GM12878 (cell line): Measurements from ENCODE around the gene YBEY. TPM values are rescaled to one million over a fixed set of nuclear protein-coding genes. Genes with fewer than 3 reads are reported as not detected.

ENCODE experiments used
- ATAC-seq: fragments of 200-7000 bp; cut with Tn5 transposase; 3 replicates; pipeline ENCODE4 v1.9.1; 2020; ENCODE audit warnings: mild to moderate bottlenecking, moderate library complexity
- BruUV-seq: library from RNA; stranded (reverse); fragments of 400-500 nt; replicated peaks from 2 replicates; lab custom pipeline; 2021; lab: Mats Ljungman, UMichigan
- CTCF ChIA-PET: fragments of 300-600 bp; sonication (Branson Sonifier 250); formaldehyde crosslinking; extraction: SDS; loops from one replicate; lab custom pipeline; 2021; ENCODE audit warnings: inconsistent platforms; lab: Yijun Ruan, JAX
- POLR2A ChIA-PET: fragments of 350-600 bp; formaldehyde crosslinking; extraction: SDS; loops from one replicate; lab custom pipeline; 2021; ENCODE audit warnings: inconsistent platforms; lab: Charles Lee
- RAD21 ChIA-PET: fragments of 300-600 bp; sonication (Branson Sonifier 250); formaldehyde crosslinking; loops from one replicate; lab custom pipeline; 2023; ENCODE audit warnings: antibody characterized with exemption; ENCODE audit not compliant: unreplicated experiment; lab: Charles Lee
- SMC1A ChIA-PET: fragments of 300-600 bp; sonication (Branson Sonifier 250); formaldehyde crosslinking; loops from one replicate; lab custom pipeline; 2023; ENCODE audit not compliant: unreplicated experiment, uncharacterized antibody; lab: Charles Lee
- DNase-seq: peaks from one replicate; pipeline ENCODE4 v3.0.0-alpha.2; 2011; ENCODE audit warnings: low read depth, low spot score
- FAIRE-seq: peaks from 3 replicates; lab custom pipeline; 2011; peaks lifted over from hg19 to GRCh38; lab: Jason Lieb, UNC
- H2AFZ ChIP-seq: 2 replicates; pipeline ENCODE4 v1.6.0; 2011; ENCODE audit warnings: low read depth, low read length, control low read depth; ENCODE audit not compliant: control insufficient read depth
- H3K27ac ChIP-seq: 2 replicates; pipeline ENCODE4 v1.5.1; 2011; ENCODE audit warnings: control low read depth; ENCODE audit not compliant: control insufficient read depth, insufficient read depth
- H3K27me3 ChIP-seq, 2 experiments: replicated peaks in 1 of 2; 2 replicates each; pipeline versions ENCODE4 v1.6.0 to v1.6.1; 2011; ENCODE audit warnings: low read length in 1 of 2; ENCODE audit not compliant: control insufficient read depth in 2 of 2, insufficient read depth in 2 of 2
- H3K36me3 ChIP-seq, 2 experiments: 2 replicates each; pipeline ENCODE4 v1.5.1; 2011; ENCODE audit warnings: low read length in 1 of 2; ENCODE audit not compliant: control insufficient read depth in 2 of 2, insufficient read depth in 2 of 2
- H3K4me1 ChIP-seq: 2 replicates; pipeline ENCODE4 v1.6.1; 2011; ENCODE audit warnings: mild to moderate bottlenecking, low read length, moderate library complexity, mixed read lengths; ENCODE audit not compliant: control insufficient read depth, insufficient read depth
- H3K4me2 ChIP-seq: 2 replicates; pipeline ENCODE4 v1.6.0; 2011; ENCODE audit warnings: control low read depth; ENCODE audit not compliant: control insufficient read depth, insufficient read depth
- H3K4me3 ChIP-seq: fragments of 200-600 bp; sonication (generic); 2 replicates; pipeline ENCODE4 v1.5.1; 2016
- H3K79me2 ChIP-seq: 2 replicates; pipeline ENCODE4 v1.6.0; 2011; ENCODE audit warnings: low read length; ENCODE audit not compliant: control insufficient read depth, insufficient read depth
- H3K9ac ChIP-seq: 2 replicates; pipeline ENCODE4 v1.8.0; 2011; ENCODE audit warnings: low read length, control low read depth, mixed read lengths; ENCODE audit not compliant: control insufficient read depth, insufficient read depth
- H3K9me3 ChIP-seq: replicated peaks from 3 replicates; pipeline ENCODE4 v1.5.1; 2011; ENCODE audit warnings: mild to moderate bottlenecking, low read length; ENCODE audit not compliant: control insufficient read depth, insufficient read depth
- H4K20me1 ChIP-seq: 2 replicates; pipeline ENCODE4 v1.6.0; 2011; ENCODE audit not compliant: control insufficient read depth, insufficient read depth
- E2F4 ChIP-seq: IDR thresholded peaks from 2 replicates; pipeline ENCODE4 v1.6.1; 2012; ENCODE audit warnings: low read depth, low read length, improper control_type of control experiment
- NFYB ChIP-seq: IDR thresholded peaks from 2 replicates; pipeline ENCODE4 v1.6.1; 2011; ENCODE audit warnings: low read depth, mild to moderate bottlenecking, low read length, improper control_type of control experiment, moderate library complexity; ENCODE audit not compliant: insufficient read depth
- NR2C1 ChIP-seq: fragments of 450-650 bp; IDR thresholded peaks from 2 replicates; pipeline ENCODE4 v1.6.1; 2017; ENCODE audit warnings: antibody characterized with exemption, mild to moderate bottlenecking, moderate library complexity
- RAD21 ChIP-seq: IDR thresholded peaks from 2 replicates; pipeline ENCODE4 v1.6.1; 2011; ENCODE audit warnings: mild to moderate bottlenecking, low read depth, low read length, moderate library complexity; ENCODE audit not compliant: insufficient read depth
- SMAD1 ChIP-seq: fragments of 450-650 bp; IDR thresholded peaks from 2 replicates; pipeline ENCODE4 v1.6.1; 2018; ENCODE audit warnings: mild to moderate bottlenecking, low read depth; ENCODE audit not compliant: partially characterized antibody
- USF2 ChIP-seq: IDR thresholded peaks from 2 replicates; pipeline ENCODE4 v1.6.1; 2011; ENCODE audit warnings: low read depth, low read length, improper control_type of control experiment, borderline replicate concordance
- ZNF274 ChIP-seq: IDR thresholded peaks from one replicate; pipeline ENCODE4 v1.8.0; 2011; ENCODE audit not compliant: insufficient read length, insufficient read depth
- WGBS: methylation state at CpG from one replicate; pipeline ENCODE4 v1.1.6; 2016; ENCODE audit warnings: low lambda C conversion rate; ENCODE audit not compliant: insufficient replicate concordance, insufficient coverage; ENCODE audit errors: missing lambda C conversion rate; 5-methylcytosine and 5-hydroxymethylcytosine counted together
- in situ Hi-C: fragments of 300-500 bp; cut with MboI; formaldehyde crosslinking; loops from 9 replicates; pipeline ENCODE4 v1.14.3; 2018; ENCODE audit warnings: mixed read lengths
- intact Hi-C: fragments of 100-400 bp; cut with micrococcal nuclease; formaldehyde crosslinking; loops from one replicate; pipeline ENCODE4 v1.14.2; 2022; ENCODE audit not compliant: unreplicated experiment
- polyA plus RNA-seq, 11 experiments: library from polyadenylated mRNA; depleted of rRNA in 4 of 11; unstranded in 6 of 11; stranded (reverse) in 5 of 11; fragments of >200 nt; fragmentation: Nextera tagmentation in 4 of 11; fragmentation: Illumina TruSeq in 1 of 11; extraction: Ambion mirVana in 4 of 11; extraction: Trizol in 1 of 11; gene quantifications; 1 replicate in 1 of 11; 2 replicates in 10 of 11; pipeline versions ENCODE4 v1.2.1 to v1.2.3, GENCODE V29; 2011 to 2016; ENCODE audit warnings: inconsistent platforms in 2 of 11, missing spikeins in 2 of 11, low read depth in 1 of 11
- total RNA-seq, 4 experiments: library from RNA; depleted of rRNA in 3 of 4; stranded (reverse); fragments of >200 nt in 3 of 4; fragmentation: Illumina TruSeq in 1 of 4; extraction: Trizol in 1 of 4; gene quantifications; 2 replicates each; pipeline versions ENCODE4 v1.2.1 to v1.2.3, GENCODE V29; 2013 to 2021
- TF ChIP-seq, protein P1 (sequence below): fragments of 450-650 bp; IDR thresholded peaks from 2 replicates; pipeline ENCODE4 v1.6.1; 2016; ENCODE audit warnings: mild to moderate bottlenecking

YBEY gene
- total and polyA plus RNA-seq, 10 of the 15 experiments (the other 5 are each of a cell fraction or from before 2014, with no cell fraction given) = 6.5 to 31.4 (median 18.5) TPM

- H3K27ac ChIP-seq = no peak overlapping the region
- POLR2A ChIA-PET = no interaction called here
Observed at GRCh38 chr21:46266946-46267345, 19.2 kb upstream of the YBEY start.

More at GRCh38 chr21:46266946-46267345, 19.2 kb upstream of the YBEY start:
- Histone ChIP-seq H3K4me2 (no peak overlapping the region), H4K20me1 (no peaks in the 10 kb centered on the region), H3K4me3 (no peak overlapping the region), H3K79me2 (no peaks in the 10 kb centered on the region), H3K9me3 (no peaks in the 10 kb centered on the region), H3K36me3 (peaks cover 16 to 27% of the 10 kb centered on the region in 2 experiments), H3K27me3 (no peaks in the 10 kb centered on the region), H3K9ac (no peak overlapping the region), H3K4me1 (no peaks in the 10 kb centered on the region), H2AFZ (no peak overlapping the region)
- BruUV-seq = no TSS peak
- in situ Hi-C loops = no loop called here
- no peak for FAIRE-seq
- CTCF ChIA-PET = no interaction called here
- RAD21 ChIA-PET = no interaction called here
- intact Hi-C loops = no loop called here
- SMC1A ChIA-PET = no interaction called here
- ATAC-seq = no peak
- TF ChIP-seq ZNF274 (no peak), NR2C1 (no peak), E2F4 (no peak), SMAD1 (no peak), NFYB (no peak), RAD21 (no peak), USF2 (no peak)
- TF ChIP-seq, protein P1, sequence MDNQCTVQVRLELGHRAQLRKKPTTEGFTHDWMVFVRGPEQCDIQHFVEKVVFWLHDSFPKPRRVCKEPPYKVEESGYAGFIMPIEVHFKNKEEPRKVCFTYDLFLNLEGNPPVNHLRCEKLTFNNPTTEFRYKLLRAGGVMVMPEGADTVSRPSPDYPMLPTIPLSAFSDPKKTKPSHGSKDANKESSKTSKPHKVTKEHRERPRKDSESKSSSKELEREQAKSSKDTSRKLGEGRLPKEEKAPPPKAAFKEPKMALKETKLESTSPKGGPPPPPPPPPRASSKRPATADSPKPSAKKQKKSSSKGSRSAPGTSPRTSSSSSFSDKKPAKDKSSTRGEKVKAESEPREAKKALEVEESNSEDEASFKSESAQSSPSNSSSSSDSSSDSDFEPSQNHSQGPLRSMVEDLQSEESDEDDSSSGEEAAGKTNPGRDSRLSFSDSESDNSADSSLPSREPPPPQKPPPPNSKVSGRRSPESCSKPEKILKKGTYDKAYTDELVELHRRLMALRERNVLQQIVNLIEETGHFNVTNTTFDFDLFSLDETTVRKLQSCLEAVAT = no peak
- WGBS = 92% methylated on average over 19 of the region's 19 CpGs
- no peak for DNase-seq
